HCT116 (cell line): ENCODE results near the gene FES.

Experiments used
- CTCF ChIP-seq, 3 experiments: fragments of 200-600 bp in 1 of 3; sonication (generic) in 1 of 3; IDR thresholded peaks in 2 of 3; conservative IDR thresholded peaks in 1 of 3; 2 replicates each; pipeline ENCODE4 v1.5.1; 2012 to 2017; ENCODE audit warnings: low read depth in 2 of 3, low read length in 2 of 3, antibody characterized with exemption in 1 of 3, borderline replicate concordance in 1 of 3, control low read depth in 1 of 3, mild to moderate bottlenecking in 1 of 3, mixed read lengths in 1 of 3, mixed run types in 1 of 3, moderate library complexity in 1 of 3; ENCODE audit not compliant: insufficient read depth in 1 of 3
- EZH2 ChIP-seq: fragments of 200-600 bp; sonication (generic); IDR thresholded peaks from 2 replicates; pipeline ENCODE4 v1.6.1; 2017; ENCODE audit warnings: antibody characterized with exemption, mixed run types
- JUND ChIP-seq: IDR thresholded peaks from 2 replicates; pipeline ENCODE4 v1.6.1; 2012
- POLR2A ChIP-seq: IDR thresholded peaks from 2 replicates; pipeline ENCODE4 v1.7.0; 2011; ENCODE audit warnings: borderline replicate concordance; ENCODE audit not compliant: insufficient read depth, insufficient read length; ENCODE audit errors: extremely low read depth
- POLR2AphosphoS5 ChIP-seq: IDR thresholded peaks from 2 replicates; pipeline ENCODE4 v1.6.1; 2011; ENCODE audit warnings: mild to moderate bottlenecking, low read depth, low read length, moderate library complexity
- YY1 ChIP-seq: IDR thresholded peaks from 2 replicates; pipeline ENCODE4 v1.6.1; 2011; ENCODE audit warnings: low read length, low read depth, moderate library complexity, mild to moderate bottlenecking; ENCODE audit not compliant: insufficient replicate concordance; ENCODE audit errors: extremely low read depth

- TF ChIP-seq EZH2 (no peak), JUND (no peak), CTCF (IDR thresholded peaks at IDR 0.05 in 2 of 3, conservative IDR thresholded peaks at IDR 0.05 in 1 of 3; ENCODE audit: borderline replicate concordance in 1 of 3, insufficient read depth in 1 of 3, low read depth in 2 of 3, low read length in 2 of 3) (no peak), POLR2AphosphoS5 (no peak), POLR2A (no peak), YY1 (no peak)
These were observed 21.2 kb downstream of the FES start for GRCh38 chr15:90905306-90906180.
